AG09319 (cell line): ENCODE results near the gene OTUD7B.
A peak's percentile ranks its signal among the peaks of the same experiment; 100 is the strongest.
"Not testable (repeated sequence)": the region's sequence is repeated elsewhere in the genome, so short reads cannot be mapped to it uniquely, and the experiment has no call there.

Experiments
- DNase-seq: peaks from one replicate; pipeline ENCODE4 v3.0.0-alpha.2; 2010; ENCODE audit warnings: low read depth; ENCODE audit errors: extremely low read depth
- CTCF ChIP-seq: IDR thresholded peaks from 2 replicates; pipeline ENCODE4 v1.5.1; 2011; ENCODE audit warnings: low read depth, mild to moderate bottlenecking, inconsistent platforms, low read length, moderate library complexity

Gene OTUD7B

DNA sequence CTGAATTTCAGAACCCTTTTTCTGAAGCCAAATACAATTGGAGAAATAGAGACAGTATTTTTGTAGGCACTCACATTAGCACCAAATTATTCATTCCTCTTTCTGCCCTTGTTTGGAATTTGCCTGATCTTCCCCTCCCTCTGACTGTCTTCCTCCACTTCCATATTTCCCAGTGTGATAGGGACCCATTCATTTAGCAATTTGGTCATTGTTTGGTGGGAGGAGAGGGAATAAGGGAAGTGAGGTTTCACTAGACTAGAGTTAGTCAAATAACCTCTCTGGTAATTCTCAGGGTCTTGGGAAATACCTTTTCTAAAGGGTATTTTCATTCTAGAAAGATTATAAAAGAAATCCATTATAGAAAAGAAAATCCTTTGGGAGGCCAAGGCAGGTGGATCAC, 42.9 kb downstream of the OTUD7B start:
- TF ChIP-seq CTCF = no peak
- DNase-seq = no peak

- no peak for TF ChIP-seq CTCF
- no peak for DNase-seq
Observed at GRCh38 chr1:149967041-149967440, 43.5 kb downstream of the OTUD7B start.

- no peak for DNase-seq
- no peak for TF ChIP-seq CTCF
Observed at GRCh38 chr1:149966405-149966804, 44.1 kb downstream of the OTUD7B start.

DNA sequence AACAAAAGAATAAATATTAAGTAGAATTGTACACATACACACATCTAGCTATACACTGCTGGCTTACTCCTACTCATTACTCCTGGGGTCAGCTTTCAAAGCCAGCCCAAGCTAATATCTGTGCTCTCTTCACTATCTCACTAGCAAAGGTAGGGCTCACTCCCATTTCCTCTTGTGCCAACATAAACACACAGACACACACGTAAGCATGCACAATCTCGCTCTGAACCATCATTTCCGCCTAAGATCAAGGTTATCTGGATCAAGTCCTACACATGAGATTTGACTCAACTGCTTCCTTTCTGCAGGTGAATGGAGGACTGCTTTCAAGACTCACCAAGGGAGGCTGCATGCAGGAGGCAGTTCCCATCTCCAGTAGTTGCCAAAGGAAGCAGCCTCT, 45.1 kb downstream of the OTUD7B start:
- DNase-seq = no peak

DNA sequence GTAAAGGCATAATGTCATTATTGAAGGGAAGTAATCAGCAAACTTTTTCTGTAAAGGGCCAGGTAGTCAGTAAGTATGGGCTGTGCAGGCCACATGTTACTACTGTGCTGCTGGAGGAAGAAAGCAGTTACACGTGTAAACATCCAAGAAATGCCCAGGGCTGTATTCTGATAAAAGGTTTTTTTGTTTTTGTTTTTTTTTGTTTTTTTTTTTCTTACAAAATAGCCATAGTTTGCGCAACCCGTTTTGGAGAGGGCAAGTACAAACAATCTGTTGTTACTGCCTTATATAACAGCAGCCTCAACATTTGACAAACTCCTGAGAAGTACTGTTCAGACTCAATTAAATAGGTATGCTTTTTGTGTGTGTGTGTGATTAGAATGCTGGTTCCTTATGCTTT, 47.2 kb downstream of the OTUD7B start:
- TF ChIP-seq CTCF = no peak
- DNase-seq = no peak

More for the DNA sequence above, 45.1 kb downstream of the OTUD7B start:
- no peak for TF ChIP-seq CTCF

DNA sequence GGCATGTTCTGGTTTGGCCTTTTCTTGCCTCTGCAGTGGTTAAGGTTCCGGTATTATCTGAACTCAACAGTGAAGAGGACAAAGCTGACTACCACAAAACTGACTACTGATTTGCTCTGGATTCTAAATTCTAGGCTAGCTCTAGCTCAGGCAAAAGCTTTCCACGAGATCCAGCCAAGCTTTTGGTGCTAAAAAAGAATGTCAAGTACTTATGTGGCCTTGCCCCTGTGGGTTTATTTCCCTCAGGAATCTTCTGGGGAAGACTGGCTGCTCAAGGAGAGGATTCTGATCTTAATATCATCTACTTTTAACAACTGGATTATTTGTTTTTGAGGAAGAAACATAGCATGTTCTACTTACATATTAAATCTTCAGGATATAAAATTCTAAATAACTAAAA, 47.8 kb downstream of the OTUD7B start:
- DNase-seq = no peak
- TF ChIP-seq CTCF = no peak

- DNase-seq = peak; percentile 61
- TF ChIP-seq CTCF = peak; percentile 70
Observed at GRCh38 chr1:149962039-149962647, 48.4 kb downstream of the OTUD7B start.

DNA sequence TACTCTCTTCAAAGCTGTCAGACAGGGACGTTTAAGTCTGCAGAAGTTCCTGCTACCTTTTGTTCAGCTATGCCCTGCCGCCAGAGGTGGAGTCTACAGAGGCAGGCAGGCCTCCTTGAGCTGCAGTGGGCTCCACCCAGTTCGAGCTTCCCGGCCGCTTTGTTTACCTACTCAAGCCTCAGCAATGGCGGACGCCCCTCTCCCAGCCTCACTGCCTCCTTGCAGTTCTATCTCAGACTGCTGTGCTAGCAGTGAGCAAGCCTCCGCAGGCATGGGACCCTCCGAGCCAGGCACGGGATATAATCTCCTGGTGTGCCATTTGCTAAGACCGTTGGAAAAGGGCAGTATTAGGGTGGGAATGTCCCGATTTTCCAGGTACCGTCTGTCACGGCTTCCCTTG, 53.0 kb downstream of the OTUD7B start:
- DNase-seq = not testable (repeated sequence)
